SKM-1 (cell line): ENCODE data around the gene SEPSECS.

Source experiments
- DNase-seq: peaks from one replicate; lab custom pipeline; 2025; ENCODE audit not compliant: unreplicated experiment; lab: John Stamatoyannopoulos, UW

SEPSECS gene

DNA sequence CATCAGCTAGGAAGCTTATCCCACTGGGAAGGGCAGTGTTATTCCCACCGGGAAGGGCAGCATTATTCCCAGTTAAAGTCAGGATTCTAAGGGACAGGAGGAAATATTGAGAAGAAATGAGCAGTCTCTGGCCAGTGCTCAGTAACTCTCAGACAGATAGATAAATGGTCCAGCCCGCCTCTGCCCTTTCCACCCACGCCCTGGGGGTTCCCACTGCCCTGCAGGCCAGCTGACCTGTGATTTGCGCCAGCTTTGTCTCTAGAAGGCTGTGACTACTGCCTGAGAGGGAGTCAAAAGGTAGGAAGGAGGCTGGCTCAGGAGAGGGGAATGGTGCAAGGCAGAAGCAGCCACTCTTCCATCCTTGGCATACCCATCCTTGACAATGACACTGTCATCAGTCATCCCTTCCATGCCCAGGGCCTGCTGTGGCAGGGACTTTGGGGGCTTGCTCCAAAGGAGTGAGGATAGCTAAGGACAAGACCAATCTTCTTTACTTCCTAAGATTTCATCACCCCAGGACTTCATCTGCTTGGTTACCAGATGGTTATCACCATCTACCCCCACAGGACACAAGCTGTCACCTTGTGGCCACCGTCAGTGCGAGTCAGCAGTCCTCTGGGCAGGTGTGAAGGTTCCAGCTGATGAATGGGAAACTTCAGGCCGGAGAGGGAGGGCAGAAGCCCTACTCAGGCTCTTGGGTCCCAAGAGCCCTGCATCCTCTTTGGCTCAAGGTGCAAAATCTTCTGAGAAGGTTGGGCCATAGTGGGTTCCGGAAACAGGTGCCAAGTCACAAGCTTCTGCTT is 49.5 kb downstream of the SEPSECS start:
- no peak for DNase-seq

DNA sequence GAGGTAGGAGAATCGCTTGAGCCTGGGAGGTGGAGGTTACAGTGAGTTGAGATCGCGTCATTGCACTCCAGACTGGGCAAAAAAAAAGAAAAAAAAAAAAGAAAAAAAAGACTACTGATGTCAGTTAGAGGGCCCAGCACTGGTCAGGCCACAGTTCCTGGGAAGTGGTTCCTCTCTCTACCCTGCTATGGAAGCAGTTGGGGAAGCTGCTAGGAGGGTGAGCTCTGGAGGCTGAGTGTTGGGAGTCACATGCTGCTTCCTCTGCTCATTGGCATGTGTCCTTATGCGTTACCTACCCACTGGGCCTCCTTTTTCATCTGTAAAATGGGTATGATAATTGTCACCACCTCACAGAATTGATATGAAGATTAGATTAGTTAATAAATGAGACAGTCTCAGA is 50.7 kb downstream of the SEPSECS start:
- no peak for DNase-seq

DNA sequence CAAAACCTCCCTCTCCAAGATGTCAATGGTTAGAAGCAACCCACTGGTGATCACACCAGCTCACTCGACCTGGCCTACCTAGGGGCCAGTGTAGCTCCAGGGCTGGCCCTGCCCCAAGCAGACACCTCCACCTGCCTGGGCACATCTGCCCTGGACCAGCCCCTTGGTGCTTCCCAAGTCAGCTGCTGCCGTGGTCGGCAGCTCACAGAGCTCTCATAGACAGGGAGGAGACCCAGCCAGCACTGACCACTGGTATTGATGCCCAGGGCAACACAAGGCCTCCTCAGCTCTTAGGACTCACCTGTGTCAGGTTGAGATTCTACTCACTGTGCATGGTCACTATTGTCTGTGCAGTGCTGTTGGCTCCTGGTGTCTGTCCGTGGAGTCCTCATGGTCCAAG is 51.7 kb downstream of the SEPSECS start:
- no peak for DNase-seq

DNA sequence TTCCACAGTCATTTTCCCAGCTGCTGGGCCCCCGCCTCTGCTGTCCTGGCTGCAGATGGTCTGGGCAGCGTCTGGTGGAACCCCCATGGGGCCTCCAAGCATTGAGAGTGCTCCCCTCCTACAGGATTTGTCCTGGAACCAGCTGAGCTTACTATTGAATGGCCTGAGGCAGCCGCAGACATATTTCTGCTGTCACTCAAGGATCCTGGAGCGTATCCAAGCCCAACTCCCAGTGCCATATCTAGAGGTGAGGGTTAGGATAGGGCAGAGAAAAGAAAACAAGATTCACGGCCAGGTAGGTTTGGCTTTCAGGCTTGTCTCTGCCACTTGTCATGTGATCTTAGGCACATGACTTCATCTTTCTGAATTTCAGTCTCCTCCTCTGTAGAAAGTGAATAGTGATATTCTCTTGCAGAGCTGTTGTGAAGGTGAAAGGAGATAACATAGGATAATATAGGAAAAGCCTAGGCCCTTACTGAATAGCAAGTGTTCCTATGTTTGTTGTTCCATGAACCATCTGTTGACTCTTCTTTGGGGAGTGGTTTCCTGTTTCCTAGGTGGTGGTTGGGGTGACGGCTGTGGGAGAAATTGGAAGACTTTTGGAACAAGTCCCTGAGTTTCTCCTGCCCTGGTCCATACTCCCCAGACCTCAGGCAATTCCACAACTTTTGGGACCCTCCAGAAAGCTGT is 52.3 kb downstream of the SEPSECS start:
- no peak for DNase-seq

DNA sequence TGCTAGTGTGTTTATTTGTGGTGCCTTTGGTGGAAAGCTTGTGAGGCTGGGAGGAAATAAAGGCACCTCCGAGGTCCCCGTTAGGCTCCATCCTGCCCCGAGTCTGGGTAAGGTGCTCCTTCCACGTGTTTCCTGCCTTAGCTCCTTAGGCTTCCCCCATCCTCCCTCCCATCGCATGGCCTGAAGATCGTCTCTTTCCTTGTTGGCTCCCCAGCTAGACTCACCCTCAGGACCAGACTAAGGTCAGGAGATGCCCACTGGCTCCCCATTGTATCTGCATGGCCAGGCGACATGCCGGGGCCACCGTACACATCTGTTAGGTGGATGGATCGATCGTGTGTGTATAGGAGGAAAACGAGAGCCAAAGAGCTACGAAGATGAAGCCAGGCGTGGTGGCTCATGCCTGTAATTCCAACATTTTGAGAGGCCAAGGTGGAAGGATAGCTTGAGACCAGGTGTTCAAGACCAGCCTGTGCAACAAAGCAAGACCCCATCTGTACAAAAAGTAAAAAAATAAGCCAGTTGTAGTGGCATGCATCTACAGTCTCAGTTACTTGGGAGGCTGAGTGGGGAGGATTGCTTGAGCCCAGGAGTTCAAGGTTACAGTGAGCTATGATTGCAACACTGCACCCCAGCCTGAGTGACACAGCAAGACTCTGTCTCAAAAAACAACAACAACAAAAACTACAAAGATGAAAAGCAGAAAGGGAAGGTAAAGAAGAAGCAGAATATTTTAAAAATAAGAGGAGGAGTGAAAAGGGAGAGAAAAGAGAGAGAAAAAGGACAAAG is 53.7 kb downstream of the SEPSECS start:
- DNase-seq = no peak

DNA sequence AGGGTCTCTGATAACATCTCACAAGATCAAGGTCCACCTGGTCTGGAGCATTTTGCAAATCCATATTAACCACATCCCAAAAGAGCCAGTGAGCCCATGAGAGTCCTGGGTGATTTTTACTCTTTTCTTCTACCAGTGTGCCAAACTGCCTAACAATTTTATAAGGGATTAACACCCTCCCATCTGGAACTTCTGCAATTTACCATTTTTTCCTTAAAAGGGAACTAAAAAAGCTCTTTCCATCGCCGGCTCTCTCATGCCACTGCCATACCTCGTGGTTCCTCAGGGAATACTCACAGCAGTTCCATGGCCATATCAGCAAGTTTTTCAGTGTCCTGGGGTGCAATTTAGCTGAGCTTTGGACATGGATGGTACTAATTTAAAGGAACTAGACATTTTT is 55.7 kb downstream of the SEPSECS start:
- DNase-seq = no peak

DNA sequence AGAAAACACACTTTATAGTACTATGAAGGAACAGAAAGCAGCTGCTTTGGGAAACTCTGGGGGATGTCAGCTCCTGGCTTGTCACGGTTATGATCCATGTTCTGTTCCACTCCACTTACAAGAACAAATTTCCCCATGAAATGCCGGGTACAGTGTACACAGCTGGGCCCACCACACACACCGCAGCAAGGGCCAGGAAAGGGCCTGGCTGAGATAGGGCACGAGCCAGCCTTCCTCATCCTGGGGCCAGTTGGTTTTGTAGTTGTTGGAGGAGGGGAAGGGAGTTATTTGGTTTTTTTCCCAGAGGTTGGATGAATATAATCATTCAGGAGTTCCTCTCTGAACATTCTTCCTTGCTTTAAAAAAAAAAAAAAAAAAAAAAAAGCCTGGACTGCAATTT is 56.8 kb downstream of the SEPSECS start:
- DNase-seq = no peak

DNA sequence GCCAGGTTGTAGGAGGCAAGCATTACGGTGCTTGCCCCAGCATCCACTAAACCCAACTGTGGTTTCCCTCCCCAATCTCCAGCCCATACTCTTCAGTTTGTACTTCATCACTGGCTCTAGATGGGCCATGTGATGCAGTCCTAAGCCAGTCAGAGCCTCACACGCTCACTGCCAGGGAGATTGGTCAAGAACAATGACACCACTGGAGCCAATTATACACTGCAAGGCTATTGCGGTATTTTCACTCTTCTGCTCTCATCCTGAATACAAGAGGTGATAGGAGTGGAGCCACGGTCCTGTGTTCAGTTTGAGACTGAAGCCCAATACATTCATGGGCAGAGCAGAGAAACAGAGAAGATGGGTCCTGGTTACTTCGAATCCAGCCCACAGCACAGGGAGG is 58.4 kb downstream of the SEPSECS start:
- no peak for DNase-seq

DNA sequence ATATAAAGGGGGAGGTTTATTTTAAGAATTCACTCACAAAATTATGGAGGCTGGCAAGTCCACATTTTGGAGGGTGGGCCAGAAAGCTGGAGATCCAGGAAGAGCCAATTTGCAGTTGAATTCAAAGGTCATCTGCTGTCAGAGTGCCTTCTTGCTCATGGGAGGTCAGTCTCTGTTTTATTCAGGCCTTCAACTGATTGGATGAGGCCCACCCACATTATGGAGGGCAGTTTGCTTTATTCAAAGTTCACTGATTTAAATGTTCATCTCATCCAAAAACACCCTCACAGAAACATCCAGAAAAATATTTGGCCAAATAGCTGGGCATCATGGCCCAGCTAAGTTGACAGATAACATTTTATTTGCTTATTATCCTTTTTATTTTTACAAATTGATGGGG is 59.5 kb downstream of the SEPSECS start:
- no peak for DNase-seq

DNA sequence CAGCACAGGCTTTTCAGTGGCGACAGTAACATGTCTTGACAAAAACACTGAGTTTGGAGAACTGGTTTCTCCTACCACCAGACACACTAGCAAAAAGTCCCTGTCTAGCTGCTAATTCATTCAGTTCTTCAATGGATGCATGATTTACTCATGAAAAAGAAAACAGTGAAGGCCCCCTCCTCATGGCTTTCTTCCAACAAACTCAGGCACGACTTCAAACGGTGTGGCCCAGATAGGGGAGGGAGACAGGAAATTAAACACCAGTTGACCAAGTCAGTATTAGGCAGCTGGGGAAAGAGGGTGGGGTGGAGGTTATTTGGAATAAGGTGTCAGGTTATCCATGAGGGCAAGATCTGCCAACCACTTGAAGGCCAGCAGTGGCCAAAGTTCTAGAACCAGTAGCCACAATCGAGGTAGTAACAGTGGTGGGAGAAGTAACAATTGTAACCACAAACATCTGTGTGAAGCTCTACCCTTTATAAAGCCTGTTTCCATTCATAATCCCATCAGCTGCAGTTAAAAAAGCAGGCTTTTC is 60.2 kb downstream of the SEPSECS start:
- DNase-seq = no peak

DNA sequence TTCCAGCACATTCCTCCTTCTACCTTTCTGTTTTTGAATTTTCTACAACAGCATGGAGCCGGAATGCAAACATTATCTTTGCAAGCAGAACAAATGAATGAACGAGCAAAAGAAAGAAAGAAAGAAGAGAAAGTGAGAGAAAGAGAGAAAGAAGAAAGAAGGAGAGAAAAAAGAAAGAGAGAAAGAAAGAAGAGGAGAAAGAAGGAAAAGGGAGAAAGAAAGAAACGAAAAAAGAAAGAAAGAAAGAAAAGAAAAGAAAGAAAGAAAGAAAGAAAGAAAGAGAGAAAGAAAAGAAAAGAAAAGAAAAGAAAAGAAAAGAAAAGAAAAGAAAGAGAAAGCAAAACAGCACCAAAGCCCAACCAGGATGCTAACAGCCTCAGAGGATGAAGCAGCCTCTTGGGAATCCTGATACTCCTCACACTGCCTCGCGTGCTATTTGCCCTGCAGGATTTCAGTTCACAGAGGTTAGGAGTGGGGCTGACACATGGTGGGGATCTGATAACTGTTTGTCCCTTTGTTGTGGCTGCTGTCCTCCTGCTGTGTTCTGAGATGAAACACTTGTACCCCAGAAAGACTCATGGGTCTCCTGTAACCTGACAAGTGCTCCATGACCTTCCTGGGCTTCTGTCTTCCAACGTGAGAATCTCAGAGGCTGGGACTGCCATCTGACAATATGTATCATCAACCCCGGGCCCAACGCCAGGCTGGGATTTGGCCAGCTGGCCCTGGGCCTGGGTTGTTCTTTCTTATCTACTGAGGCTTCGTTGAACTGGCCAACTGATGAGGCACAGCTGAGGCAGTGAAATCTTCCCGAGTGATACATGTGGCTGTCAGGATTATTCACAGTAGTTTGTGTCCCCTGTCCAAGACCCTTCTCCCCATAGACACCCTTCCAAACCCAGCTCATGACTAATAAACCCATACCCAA is 61.0 kb downstream of the SEPSECS start:
- no peak for DNase-seq

DNA sequence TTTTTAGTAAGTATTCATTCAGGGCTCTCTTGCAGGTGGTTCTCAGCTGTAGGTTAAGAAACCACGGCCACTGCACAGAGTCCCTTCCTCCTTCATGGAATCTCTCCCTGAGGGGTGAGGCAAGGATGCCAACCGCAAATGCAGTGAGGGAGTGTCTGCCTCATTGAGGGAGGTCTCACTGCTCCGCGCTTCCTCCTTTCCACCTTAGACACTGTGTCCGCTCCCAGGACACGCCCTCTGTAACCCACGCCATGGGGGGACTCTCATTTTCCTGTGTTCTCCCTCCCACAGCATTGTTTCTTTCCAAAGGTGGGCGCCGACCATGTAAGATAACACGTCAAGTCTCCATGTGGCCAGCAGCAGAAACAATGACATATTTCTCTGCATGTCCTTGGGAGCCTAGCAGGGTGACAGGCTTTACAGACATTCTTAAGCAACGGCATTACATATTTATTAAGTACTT is 63.2 kb downstream of the SEPSECS start:
- DNase-seq = no peak

DNA sequence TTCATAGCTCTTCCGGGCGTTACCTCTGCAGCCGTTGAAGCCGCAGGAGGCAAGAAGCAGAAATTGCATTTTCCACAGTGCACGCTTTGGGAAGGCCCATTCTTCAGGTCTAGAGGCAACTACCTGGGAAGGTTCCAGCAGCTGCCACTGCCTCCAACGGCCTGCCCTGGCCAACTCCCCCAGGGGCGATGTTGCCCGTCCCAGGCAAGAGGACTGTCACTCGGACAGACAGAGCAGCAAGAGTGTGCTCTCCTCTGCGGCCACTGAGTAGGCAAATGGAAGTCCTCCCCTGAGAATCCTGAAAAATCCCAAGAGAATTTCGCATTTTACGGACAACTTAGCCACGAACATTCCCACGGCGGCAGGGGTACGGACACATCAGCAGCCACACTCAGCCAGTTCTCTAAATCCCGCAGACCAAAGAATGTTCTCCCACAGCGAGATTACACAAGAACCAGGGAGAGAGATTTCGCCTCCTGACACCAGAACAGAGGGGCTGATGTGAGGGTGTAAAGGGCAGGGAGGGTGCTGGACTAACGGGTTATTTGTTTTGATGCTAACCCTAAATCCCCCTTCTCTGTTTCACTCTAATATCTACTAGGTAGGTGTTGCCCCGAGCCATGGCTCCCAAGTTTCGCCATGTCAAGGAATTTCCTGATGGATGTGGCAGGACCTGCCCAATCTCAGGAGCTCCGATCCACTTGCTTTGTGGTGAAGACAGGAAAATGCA is 63.8 kb downstream of the SEPSECS start:
- no peak for DNase-seq

DNA sequence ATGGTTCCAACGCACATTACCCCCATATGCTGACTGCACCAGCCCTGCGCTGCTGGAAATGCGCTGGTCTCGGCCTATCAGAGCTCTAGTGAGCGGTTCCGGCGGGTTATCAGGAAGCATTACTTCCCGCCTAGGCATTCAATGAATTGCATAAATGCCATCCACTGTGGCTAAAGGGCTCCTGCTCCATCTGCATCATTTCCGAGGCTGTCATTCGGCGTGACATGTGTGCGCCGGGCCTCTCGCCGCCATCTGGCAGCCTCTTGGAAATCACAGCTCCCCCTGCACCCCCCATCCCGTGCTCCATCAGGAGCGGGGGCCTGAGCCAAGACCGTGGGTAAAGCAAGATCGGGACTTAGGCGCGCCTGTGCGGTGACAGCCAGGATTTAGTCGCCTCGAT is 64.4 kb downstream of the SEPSECS start:
- no peak for DNase-seq

DNA sequence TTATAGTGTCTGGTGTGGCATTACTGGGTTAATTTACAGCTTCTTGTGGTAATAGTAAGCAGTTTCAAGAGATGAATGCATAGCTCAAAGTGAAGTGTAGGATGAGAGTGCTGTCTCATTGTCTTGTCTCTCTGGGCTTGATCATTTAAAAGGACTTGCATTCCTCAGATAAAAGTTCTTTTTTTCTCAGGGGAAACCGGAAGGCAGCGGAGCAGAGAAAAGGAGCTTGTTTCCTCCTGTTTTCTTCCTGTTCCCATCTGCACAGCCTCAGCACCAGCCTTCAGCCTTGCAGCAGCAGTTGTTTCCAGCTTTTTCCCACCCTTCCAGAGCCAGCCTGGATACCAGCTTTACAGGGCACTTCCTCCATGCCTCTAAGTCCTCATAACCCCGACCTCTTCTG is 68.1 kb downstream of the SEPSECS start:
- no peak for DNase-seq

DNA sequence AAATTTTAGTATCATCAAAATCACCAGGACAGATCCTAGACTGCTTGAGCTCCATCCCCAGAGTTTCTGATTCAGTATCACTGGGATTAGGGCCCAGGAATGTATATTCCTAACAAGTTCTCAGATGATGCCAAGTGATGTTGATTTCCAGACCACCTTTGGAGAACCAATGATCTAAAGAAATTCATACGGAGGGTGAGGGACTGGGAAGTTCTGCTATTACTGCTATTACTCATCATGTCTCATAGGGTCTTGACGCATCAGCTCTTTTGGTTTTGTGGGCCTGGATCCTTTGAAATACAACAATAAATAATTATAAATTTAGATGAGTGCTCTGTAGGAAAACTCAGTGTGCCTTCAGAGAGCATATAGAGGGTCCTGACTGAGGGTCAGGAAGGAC is 69.7 kb downstream of the SEPSECS start:
- no peak for DNase-seq

DNA sequence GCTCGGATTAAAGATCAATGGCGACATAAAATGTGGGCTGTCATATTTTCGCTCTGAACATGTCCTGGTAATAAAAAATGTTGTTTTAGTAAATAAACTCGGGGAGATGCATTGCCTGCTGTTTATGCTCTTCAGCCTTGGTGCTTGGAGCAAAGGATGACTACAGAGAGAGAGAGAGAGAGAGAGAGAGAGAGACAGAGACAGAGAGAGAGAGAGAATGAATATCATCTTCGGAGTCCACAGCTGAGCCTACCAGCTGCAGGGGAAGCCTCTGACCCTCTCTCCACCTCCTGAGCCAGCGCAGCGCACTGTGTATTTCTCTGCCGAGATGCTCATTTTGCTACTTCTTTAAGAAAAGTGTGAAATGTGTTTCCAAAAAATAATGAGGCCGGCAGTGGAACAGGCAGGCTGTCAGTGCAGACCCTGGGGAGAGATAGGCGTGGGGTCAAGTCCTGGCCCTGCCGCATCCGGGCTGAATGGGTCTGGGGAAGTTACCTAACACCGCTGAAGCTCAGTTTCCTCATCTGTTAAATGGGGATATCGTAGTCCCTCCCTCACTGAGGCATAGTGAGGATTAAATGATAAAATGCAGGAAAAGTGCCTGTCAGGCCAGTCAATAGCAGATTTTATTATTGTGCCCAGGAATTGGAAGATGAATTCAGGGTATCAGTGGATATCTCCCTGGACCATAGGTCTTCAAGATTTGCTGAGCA is 71.0 kb downstream of the SEPSECS start:
- DNase-seq = no peak

DNA sequence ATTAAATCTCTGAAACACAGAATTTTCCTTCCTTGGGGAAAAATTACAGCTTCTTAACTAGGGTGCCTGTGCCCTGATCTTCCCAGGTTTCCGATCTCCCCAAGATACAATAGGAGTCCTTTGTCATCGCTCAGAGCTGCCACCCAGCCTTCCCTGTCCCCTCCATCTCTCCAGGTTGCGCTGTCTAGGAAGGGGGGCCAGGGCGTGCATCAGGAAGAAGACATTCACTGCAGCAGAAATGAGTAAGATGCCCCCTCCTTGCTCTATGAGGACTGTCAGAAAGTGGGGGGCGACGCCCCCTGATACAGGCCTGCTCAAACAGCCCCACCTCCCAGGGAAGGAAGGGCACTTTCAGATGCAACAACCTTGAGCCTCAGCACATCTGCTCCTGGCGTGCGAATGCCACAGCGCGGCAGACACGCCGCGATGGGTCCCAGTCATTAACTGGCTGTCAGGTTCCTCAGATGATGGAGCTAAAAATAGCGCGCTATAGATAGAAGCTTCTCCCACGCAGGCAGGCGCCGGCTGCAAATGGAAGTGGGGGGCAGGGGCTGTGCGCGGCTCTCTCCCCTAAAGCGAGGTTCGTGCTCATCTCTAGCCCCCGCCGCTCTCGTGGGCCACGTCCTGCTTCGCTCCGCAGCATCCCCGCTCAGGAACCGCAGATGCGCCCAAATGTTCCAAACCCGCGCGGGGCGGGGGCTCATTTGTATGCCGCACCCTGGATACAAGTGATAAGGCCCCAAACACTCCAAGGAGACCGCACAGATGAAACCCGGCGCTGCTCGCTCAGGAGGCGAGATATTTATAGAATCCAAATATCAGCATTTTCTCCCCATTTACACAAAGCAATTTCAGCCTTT is 71.9 kb downstream of the SEPSECS start:
- DNase-seq = no peak
